HG02885 (cell line): ENCODE results near the gene CDPF1.

Experiments
- ATAC-seq: cut with Tn5 transposase; IDR thresholded peaks from one replicate; pipeline ENCODE4 v1.9.1; 2021; ENCODE audit warnings: mild to moderate bottlenecking; ENCODE audit not compliant: unreplicated experiment, poor library complexity

The CDPF1 gene

GRCh38 chr22:46250035-46250782 is at the start of gene CDPF1:
TSS of gene CDPF1 (minus strand) at chr22:46250293. CDS start at chr22:46248284, 2,009 bp downstream.
- ATAC-seq, result peak; percentile 89

GRCh38 chr22:46299101-46299500 is 49.0 kb upstream of the CDPF1 start:
- no peak for ATAC-seq

- peak; percentile 23 for ATAC-seq
These were observed 47.2 kb upstream of the CDPF1 start for GRCh38 chr22:46297151-46297812.

- ATAC-seq, result peak; percentile 95
These were observed 46.4 kb upstream of the CDPF1 start, which contains the start of gene GTSE1 for GRCh38 chr22:46296257-46297150. TSS of gene GTSE1 (plus strand) at chr22:46296870. CDS start at chr22:46297401, 531 bp downstream.

GRCh38 chr22:46295277-46295971 is 45.3 kb upstream of the CDPF1 start:
- no peak for ATAC-seq

- ATAC-seq, result no peak
These were observed 44.7 kb upstream of the CDPF1 start for GRCh38 chr22:46294784-46295183.

- ATAC-seq, result no peak
These were observed 43.6 kb upstream of the CDPF1 start for GRCh38 chr22:46293577-46294260.

- no peak for ATAC-seq
These were observed 42.6 kb upstream of the CDPF1 start for GRCh38 chr22:46292732-46293131.

GRCh38 chr22:46292173-46292572 is 42.1 kb upstream of the CDPF1 start:
- no peak for ATAC-seq

- ATAC-seq, result no peak
These were observed 41.0 kb upstream of the CDPF1 start for GRCh38 chr22:46290843-46291785.

- no peak for ATAC-seq
These were observed 40.2 kb upstream of the CDPF1 start for GRCh38 chr22:46290121-46290842.

GRCh38 chr22:46289244-46289891 is 39.3 kb upstream of the CDPF1 start:
- no peak for ATAC-seq

GRCh38 chr22:46288846-46289243 is 38.8 kb upstream of the CDPF1 start:
- ATAC-seq, result no peak

GRCh38 chr22:46287873-46288751 is 38.0 kb upstream of the CDPF1 start:
- peak; percentile 79 for ATAC-seq

- ATAC-seq, result no peak
These were observed 37.1 kb upstream of the CDPF1 start for GRCh38 chr22:46286941-46287872.
